SK-N-SH (cell line): ENCODE measurements around the gene FOCAD.
A peak's percentile ranks its signal among the peaks of the same experiment; 100 is the strongest.

Experiments
- CTCF ChIP-seq: fragments of 200-600 bp; sonication (generic); IDR thresholded peaks from 2 replicates; pipeline ENCODE4 v1.6.1; 2017; ENCODE audit warnings: antibody characterized with exemption, mild to moderate bottlenecking, moderate library complexity
- EP300 ChIP-seq, 2 experiments: IDR thresholded peaks; 2 replicates each; pipeline versions ENCODE4 v1.4.0 to v1.6.1; 2012; ENCODE audit warnings: borderline replicate concordance in 1 of 2, low read depth in 1 of 2, low read length in 1 of 2
- MAX ChIP-seq: IDR thresholded peaks from 2 replicates; pipeline ENCODE4 v1.4.0; 2012; ENCODE audit warnings: low read depth
- NRF1 ChIP-seq: IDR thresholded peaks from 2 replicates; pipeline ENCODE4 v1.6.1; 2012; ENCODE audit warnings: low read depth, mild to moderate bottlenecking, low read length
- RAD21 ChIP-seq: IDR thresholded peaks from 2 replicates; pipeline ENCODE4 v1.6.1; 2012; ENCODE audit warnings: mild to moderate bottlenecking, low read length
- RCOR1 ChIP-seq: fragments of 150-350 bp; IDR thresholded peaks from 2 replicates; pipeline ENCODE4 v1.6.1; 2017; ENCODE audit warnings: antibody characterized with exemption, low read length
- REST ChIP-seq: IDR thresholded peaks from 2 replicates; pipeline ENCODE4 v1.6.1; 2012; ENCODE audit warnings: mild to moderate bottlenecking, low read depth, low read length, moderate library complexity
- SIN3A ChIP-seq: IDR thresholded peaks from 2 replicates; pipeline ENCODE4 v1.6.1; 2012; ENCODE audit warnings: low read depth, mild to moderate bottlenecking, low read length, moderate library complexity, borderline replicate concordance
- TAF1 ChIP-seq: IDR thresholded peaks from 2 replicates; pipeline ENCODE4 v1.6.1; 2012; ENCODE audit warnings: low read depth, mild to moderate bottlenecking, low read length, moderate library complexity, borderline replicate concordance
- TEAD4 ChIP-seq: IDR thresholded peaks from 2 replicates; pipeline ENCODE4 v1.4.0; 2012; ENCODE audit warnings: mild to moderate bottlenecking, borderline replicate concordance; ENCODE audit not compliant: insufficient read depth
- USF2 ChIP-seq: fragments of 150-350 bp; IDR thresholded peaks from 2 replicates; pipeline ENCODE4 v1.6.1; 2017; ENCODE audit warnings: antibody characterized with exemption, low read length, low read depth, borderline replicate concordance

GRCh38 chr9:20884985-20885593 lies 201.0 kb downstream of the FOCAD start:
- no peak for TF ChIP-seq USF2
- TF ChIP-seq REST: no peak
- peak; percentile 68 for TF ChIP-seq CTCF
- no peak for TF ChIP-seq NRF1
- TF ChIP-seq TEAD4: no peak
- no peak for TF ChIP-seq SIN3A
- TF ChIP-seq MAX: no peak
- TF ChIP-seq EP300 (IDR thresholded peaks at IDR 0.05; ENCODE audit: borderline replicate concordance in 1 of 2, low read depth in 1 of 2, low read length in 1 of 2): no peak
- peak; percentile 68 for TF ChIP-seq RAD21
- TF ChIP-seq TAF1: no peak
- no peak for TF ChIP-seq RCOR1
